HG03135 (cell line): ENCODE measurements around the gene STRIP1.

Source experiments
- ATAC-seq: cut with Tn5 transposase; IDR thresholded peaks from one replicate; pipeline ENCODE4 v1.9.1; 2021; ENCODE audit warnings: mild to moderate bottlenecking, moderate library complexity; ENCODE audit not compliant: unreplicated experiment

STRIP1 gene

DNA sequence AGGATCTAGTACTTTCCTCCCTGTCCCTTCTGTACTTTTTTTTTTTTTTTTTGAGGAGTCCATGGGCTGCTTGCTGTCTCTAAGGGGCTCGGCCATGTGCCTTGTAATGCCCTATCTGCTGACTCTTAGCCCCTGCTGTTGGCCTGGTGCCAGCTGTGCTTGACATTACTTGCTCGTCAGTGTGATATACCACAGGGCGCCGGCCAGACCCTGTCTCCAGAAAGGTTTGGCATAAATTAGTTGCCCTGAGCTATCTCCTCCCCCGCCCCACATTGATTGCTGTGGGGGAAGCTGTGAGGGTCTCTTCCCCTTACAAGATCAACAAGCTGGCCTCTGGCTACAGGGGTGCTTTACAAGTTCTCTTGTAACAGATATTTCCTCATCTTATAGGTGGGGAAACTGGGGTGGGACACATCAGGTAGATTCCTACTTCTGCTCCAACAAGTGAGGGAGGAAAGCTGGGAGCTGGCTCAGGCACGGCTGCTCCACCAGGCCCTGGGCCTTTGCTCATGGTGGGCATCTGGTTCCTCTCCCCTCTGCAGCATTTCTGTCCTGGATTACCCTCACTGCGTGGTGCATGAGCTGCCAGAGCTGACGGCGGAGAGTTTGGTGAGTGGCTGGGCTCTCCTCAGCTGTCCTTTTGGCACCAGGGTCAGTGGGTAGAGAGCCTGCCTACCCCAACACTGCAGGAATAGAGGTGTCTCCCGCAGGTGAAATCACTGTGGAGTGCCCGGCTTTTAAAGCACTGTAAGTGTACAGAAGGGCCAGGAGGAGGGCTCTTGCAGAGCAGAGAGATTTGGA lies 15.6 kb downstream of the STRIP1 start:
- ATAC-seq = no peak

DNA sequence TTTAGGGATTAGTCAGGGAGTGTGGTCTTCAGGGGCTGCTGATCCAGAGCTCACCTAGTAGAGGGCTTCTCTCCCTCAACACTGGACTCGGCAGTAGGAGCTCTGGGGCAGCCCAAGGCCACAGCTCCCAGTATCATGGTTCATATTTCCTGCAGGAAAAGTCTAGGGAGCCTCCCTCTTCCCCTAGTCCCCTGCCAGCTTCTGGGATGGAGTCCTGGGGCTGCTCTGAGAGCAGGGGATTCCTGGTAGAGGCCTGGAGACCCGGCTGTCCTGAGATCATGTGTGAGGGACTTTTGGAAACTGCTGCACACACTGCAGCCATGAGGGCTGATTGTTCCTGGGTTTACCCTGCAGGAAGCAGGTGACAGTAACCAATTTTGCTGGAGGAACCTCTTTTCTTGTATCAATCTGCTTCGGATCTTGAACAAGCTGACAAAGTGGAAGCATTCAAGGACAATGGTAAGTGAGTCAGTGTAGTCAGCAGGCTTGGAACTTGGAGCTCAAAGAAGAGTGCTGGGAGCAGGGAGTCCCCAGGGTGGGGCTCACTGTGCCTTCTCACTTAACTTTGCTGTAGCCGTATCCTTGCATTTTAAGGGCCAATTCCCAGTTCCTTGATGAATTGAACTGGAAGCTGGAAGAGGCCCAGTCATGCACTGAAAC lies 16.3 kb downstream of the STRIP1 start:
- ATAC-seq = no peak

GRCh38 chr1:110051262-110051648 lies 16.8 kb downstream of the STRIP1 start:
- ATAC-seq = no peak

DNA sequence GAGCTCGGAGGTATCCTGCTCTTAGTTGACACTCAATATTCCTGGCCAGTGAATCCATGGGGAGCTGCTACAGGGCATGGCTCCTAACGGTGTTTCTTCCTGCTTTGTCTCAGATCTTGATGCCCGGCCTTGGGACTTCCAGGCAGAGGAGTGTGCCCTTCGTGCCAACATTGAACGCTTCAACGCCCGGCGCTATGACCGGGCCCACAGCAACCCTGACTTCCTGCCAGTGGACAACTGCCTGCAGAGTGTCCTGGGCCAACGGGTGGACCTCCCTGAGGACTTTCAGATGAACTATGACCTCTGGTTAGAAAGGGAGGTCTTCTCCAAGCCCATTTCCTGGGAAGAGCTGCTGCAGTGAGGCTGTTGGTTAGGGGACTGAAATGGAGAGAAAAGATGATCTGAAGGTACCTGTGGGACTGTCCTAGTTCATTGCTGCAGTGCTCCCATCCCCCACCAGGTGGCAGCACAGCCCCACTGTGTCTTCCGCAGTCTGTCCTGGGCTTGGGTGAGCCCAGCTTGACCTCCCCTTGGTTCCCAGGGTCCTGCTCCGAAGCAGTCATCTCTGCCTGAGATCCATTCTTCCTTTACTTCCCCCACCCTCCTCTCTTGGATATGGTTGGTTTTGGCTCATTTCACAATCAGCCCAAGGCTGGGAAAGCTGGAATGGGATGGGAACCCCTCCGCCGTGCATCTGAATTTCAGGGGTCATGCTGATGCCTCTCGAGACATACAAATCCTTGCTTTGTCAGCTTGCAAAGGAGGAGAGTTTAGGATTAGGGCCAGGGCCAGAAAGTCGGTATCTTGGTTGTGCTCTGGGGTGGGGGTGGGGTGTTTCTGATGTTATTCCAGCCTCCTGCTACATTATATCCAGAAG lies 19.4 kb downstream of the STRIP1 start:
- ATAC-seq = no peak

DNA sequence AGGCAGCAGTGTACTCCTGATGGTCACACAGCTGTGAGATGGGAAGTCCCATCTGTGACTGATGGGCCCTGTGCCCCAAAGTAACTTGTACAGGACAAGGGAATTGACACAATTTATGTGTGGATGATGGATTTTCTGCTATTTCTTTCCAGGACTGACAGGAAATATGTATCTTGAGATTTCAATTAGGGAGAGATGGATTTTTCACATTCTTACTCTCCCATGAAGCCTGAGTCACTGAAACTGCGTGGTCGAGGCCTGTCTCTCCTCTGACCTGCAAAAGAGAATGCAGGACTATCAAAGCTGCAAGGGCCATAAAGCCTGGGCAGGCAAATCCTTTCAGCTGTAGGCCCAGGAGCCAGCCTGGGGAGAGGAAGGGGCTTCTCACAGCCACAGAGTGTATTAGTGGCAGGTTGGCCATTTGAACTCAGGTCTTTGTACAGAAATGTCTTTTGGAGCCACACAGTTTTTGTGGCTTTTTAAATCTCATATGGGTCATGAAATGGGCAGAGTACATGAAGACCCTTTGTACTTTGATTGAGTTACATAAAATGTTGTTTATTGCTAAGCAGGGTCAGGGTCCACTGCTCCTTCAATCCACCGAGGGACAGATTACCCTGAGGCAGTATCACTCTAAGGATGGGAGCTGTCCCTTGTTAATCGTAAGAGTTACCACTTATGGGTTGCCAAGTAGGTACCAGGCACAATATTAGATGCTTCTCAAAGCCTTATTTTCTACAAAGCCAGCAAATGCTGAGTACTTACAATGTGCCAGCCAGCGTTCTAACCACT lies 21.3 kb downstream of the STRIP1 start:
- no peak for ATAC-seq

DNA sequence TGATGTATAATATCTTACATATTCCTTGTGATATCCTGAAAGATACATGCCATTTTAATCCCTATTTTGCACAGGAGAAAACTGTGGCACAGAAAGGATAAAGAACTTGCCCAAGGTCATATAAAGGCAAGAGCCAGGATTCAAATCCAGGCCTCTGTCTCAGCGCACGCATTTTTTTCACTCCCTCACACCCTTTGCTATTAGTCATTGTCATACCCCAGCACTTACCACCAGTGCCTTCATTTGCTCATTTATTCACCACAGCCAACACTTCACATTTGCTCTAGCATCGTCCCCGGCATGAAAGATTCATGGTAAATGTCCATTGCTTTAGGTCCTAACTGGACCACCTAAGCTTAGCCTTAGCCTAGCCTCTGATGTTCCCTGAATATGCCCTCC lies 21.9 kb downstream of the STRIP1 start:
- no peak for ATAC-seq

GRCh38 chr1:110056776-110057175 lies 22.4 kb downstream of the STRIP1 start:
- no peak for ATAC-seq

- no peak for ATAC-seq
These were observed 23.6 kb downstream of the STRIP1 start for GRCh38 chr1:110057963-110058518.

GRCh38 chr1:110058591-110058990 lies 24.2 kb downstream of the STRIP1 start:
- ATAC-seq = no peak

DNA sequence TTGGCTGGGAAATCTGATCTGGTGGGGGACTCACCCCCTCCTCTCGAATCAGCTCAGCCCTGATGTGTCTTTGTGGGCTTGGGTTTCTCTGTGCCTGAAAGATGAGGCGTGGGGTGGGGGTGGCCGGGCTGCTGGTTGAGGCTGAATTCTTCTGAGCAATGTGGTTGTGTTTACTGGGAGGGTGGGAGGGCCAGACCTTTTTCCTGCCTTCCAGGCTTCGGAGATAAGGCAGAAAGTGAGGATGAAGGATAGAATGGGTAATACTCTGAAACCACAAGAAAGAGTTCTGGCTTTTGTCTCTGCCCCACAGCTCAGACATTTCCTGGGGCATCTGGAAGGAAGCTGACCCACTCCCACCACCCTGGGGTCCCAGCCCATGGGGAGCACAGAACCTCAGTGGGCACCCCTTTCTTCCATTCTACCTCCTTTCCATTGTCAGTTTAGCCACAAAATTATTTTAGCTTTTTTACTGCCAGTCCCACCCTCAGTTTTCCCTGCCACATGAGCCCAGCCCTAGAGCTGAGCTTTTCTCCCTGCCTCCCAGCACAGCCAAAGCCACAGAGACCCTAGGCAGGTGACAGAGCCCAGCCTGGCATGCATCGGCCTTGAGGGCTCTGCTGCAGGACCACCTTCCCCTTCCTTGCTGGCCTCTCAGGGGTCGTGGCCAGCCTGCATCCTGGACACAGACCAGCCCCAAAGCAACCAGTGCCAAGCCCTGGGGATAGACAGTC lies 24.9 kb downstream of the STRIP1 start:
- ATAC-seq = no peak

DNA sequence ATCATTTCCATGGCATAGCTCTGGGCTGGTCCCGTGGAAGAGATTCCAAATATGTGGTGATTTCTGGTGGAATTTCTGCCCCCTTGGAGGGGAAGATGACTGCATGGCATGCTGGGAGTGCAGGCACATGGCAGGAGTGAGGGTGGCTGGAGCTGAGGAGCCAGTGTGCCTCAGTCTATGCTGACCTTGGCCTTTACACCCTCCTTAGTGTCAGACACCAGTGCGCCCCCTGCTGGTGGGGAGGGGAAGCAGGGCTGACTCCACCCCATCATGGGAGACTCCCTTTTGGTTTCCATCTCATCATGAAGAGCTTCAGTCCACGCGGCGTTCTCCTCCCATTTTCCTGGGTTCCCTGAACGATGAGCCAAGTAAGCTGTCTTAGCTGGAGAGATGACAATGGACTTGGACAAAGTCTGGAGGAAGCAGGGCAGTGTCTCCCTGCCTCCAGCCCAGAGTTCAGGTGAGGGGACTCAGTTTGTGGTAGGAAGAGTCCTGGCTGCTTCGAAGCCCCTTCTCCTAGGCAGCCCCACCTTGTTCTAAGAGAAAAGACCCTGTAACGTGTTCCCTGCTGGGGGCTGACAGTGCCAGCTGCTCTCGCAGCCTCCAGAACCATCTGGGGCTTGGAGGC lies 25.7 kb downstream of the STRIP1 start:
- ATAC-seq = no peak

DNA sequence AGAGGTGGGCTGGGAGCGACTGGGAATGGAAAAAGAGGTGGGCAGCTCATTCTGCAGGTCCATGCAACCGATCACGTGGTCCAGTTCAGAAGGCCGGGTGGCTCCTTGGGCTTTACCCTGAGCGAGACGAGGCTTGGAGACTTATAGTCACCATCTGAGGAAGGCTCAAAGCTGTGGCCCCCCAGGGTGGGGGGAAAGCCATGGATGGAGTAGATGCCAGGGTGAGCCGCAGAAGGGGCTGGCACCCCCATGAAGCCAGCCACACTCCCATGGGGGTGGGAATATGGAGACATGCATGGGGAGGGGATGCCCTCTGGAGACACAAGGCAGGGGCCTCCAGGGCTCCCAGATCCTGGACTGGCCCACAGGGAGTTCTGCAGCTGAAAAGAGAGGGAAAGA lies 26.2 kb downstream of the STRIP1 start:
- ATAC-seq = no peak

DNA sequence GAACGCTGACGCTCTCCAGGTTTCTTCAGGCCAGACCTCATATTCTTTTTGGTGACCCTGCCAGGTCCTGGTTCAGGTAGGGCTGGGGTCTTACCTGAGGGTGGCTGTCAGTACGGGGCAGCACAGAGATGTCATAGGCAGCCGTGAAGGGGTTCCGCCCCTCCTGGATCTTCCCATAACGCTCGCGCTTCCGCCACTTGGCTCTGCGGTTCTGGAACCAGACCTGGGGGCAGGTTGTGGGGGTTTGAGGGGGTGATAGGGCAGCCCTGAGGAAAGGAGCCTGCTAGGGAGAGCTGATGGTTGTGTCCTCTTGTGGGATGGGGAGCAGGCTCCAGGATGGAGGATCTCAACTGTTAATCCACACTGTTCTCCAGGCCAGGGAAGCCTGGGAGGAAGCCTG lies 26.9 kb downstream of the STRIP1 start:
- ATAC-seq = no peak

DNA sequence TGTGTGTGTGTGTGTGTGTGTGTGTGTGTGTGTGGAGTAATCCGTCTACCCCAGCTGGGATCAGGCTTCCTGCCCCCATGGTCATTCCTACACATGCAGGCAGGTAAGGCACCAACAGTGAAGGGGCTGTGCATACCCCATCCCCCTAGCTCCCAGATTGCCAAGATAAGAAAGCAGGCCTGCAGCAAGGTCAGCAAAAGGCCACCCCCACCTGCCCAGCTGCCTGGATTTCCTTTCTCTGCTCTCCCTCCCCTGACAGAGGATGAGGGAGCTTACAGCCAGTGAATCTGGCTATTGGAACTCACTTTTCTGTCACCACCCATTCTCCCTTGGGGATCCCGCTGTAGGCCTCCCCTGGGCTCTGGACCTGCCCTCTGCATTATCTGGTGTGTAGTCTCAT lies 28.2 kb downstream of the STRIP1 start:
- no peak for ATAC-seq

GRCh38 chr1:110063781-110064180 lies 29.4 kb downstream of the STRIP1 start:
- ATAC-seq = no peak

DNA sequence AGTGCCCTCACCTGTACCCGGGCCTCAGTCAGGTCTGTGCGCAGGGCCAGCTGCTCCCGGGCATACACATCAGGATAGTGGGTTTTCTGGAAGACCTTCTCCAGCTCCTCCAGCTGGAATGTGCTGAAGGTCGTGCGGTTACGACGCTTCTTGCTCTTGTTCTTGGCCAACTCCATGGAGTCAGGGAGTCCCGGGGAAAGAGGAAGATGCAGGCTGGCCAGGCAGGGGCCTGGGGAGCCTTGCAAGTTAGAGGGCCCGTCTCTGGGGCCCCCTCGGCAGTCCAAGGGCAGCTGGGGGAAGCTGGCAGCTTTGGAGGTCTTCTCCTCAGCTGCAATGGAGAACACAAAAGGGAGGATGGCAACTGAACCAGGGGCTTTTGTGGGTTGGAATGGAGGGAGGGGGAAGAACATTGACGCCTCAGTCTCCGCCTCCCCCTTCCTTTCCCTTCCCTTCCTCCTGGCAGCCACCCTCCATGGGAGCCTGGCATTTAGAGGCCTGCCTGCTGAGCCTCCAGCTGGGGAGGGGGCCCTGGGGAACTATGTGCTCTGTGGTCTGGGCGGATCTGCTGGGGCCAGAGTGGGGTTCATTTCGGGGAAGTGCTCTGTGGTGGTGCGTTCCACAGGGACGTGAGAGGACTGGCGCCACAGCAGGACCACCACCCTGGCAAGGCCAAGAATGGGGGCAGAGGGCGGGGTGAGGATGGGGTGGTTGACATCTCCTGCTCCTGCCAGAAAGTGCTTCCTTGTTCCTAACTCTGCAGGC lies 30.3 kb downstream of the STRIP1 start:
- no peak for ATAC-seq

DNA sequence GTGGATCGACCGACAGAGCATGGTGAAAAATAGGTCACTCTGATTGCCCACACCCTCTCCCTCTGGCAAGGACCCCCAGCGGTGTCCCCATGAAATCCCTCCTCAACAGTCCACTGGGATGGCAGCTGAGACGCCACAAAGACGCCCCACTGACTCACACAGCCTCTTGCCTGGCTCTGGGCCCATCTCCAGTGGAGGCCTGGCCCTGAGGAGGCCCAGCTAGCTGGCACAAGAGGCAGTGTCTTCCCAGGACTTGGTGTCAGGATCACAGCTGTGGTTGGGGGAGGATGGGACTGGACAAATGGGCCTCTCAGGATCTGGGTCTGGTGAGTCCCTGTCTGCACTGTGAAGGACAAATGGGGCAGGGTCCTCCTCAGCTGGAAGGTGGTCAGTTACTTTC lies 31.4 kb downstream of the STRIP1 start:
- ATAC-seq = no peak

DNA sequence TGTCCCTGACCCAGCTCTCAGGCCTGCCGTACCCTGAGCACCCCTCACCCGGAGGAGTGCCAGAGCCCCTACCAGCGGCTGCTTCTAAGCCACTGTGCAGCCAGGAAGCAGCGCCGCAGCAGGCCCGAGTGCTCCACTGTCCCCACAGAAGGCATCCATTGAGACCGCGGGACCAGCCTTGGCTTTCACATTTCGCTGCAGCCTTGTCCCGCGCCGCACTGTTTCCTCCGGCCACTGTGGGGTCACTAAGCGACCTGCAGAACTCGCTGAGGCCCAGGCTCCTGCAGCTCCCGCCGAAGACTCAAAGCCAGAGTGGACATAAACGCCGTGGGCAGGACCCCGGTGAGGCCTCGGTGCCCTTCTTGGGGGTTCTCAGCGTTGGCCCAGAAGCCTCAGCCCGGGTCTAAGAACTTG lies 33.1 kb downstream of the STRIP1 start:
- no peak for ATAC-seq
